Activated CD8-positive, alpha-beta T cell treated with anti-CD3 and anti-CD28 coated beads for 36 hours (primary cell): ENCODE measurements around the gene FSD1L. TPM values are rescaled to one million over a fixed set of nuclear protein-coding genes. Genes with fewer than 3 reads are reported as not detected.

Experiments used
- ATAC-seq: fragments of 200-7000 bp; cut with Tn5 transposase; one replicate; pipeline ENCODE4 v1.10.0; 2021; ENCODE audit warnings: mild to moderate bottlenecking, moderate library complexity
- CTCF ChIA-PET: fragments of 350-600 bp; sonication (Branson Sonifier 250); formaldehyde crosslinking; loops from one replicate; lab custom pipeline; 2021; ENCODE audit warnings: antibody characterized with exemption; lab: Charles Lee
- POLR2A ChIA-PET: fragments of 350-600 bp; sonication (Branson Sonifier 250); formaldehyde crosslinking; loops from one replicate; lab custom pipeline; 2021; ENCODE audit warnings: antibody characterized with exemption; lab: Charles Lee
- DNase-seq: peaks from one replicate; pipeline ENCODE4 v3.0.0-alpha.2; 2020
- H3K27ac Mint-ChIP-seq: one replicate; pipeline ENCODE4 v1.8.0; 2021; ENCODE audit warnings: mild to moderate bottlenecking, mixed read lengths
- H3K27me3 Mint-ChIP-seq: one replicate; pipeline ENCODE4 v1.8.0; 2021; ENCODE audit warnings: mixed read lengths
- H3K36me3 Mint-ChIP-seq: one replicate; pipeline ENCODE4 v1.8.0; 2021; ENCODE audit warnings: low read depth, mixed read lengths
- H3K4me1 Mint-ChIP-seq: one replicate; pipeline ENCODE4 v1.8.0; 2021; ENCODE audit warnings: low read depth, mixed read lengths
- H3K4me3 Mint-ChIP-seq: one replicate; pipeline ENCODE4 v1.8.0; 2021; ENCODE audit warnings: mild to moderate bottlenecking, moderate library complexity, mixed read lengths
- H3K9me3 Mint-ChIP-seq: one replicate; pipeline ENCODE4 v1.8.0; 2021; ENCODE audit warnings: mixed read lengths
- CTCF ChIP-seq: fragments of 200-600 bp; IDR thresholded peaks from one replicate; pipeline ENCODE4 v1.8.0; 2022; ENCODE audit warnings: antibody characterized with exemption, mild to moderate bottlenecking
- intact Hi-C: fragments of 100-400 bp; cut with micrococcal nuclease; formaldehyde crosslinking; loops from one replicate; pipeline ENCODE4 v1.10.0; 2022
- total RNA-seq, 2 experiments: library from RNA; stranded (reverse); gene quantifications; one replicate each; pipeline ENCODE4 v1.2.3, GENCODE V29; 2021

FSD1L gene
- total RNA-seq, 2 experiments from 2014 or later = 1.3 TPM

DNA sequence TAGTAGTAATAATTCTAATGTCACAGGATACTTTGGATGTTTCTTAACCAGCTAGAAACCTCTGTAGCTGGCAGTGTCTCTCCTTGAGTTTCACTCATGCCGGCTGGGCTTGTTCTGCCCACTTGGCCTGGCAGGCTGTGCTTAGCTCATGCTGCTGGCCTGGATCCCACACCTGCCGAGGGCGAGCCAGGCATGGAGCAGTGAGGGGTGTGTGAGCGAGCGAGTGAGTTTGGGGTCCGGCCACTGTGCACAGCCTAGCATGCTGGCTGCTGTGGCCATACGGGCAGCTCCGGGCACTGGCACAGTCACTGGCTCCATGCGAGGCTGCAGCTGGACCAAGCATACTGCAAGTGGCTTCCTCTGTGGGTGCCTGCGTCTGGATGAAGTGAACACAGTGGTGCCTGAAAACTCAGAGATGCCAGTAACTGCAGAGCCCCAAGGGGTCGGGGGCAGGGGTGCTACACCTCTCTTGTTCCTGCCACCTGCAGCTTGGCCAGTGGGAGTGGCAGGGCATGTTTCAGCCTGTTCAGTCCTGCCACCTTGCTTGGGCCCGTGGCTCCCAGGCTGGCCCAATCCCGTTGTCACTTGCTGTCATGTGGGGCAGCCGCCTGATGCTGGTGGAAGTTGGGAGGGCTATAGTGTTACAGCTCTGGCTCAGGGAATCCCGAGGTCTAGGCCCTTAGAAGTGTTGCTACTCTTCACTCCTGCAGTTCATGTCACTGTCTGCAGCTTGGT lies 9.9 kb downstream of the FSD1L start:
- POLR2A ChIA-PET = interaction anchor here (0.6 to 0.9 kb wide), 2 partner anchors 11 to 75 kb away, joined by 3 read pairs; no protein-coding TSS in a partner anchor
- intact Hi-C loops = no loop called here
- no peak for TF ChIP-seq CTCF
- Mint-ChIP-seq H3K27ac (no peak overlapping the region), H3K4me3 (no peak overlapping the region), H3K27me3 (peaks cover 7% of the 10 kb centered on the region), H3K36me3 (no peaks in the 10 kb centered on the region), H3K4me1 (no peaks in the 10 kb centered on the region), H3K9me3 (peaks cover 4% of the 10 kb centered on the region)
- CTCF ChIA-PET = no interaction called here
- ATAC-seq = no peak
- DNase-seq = no peak

- intact Hi-C loops = no loop called here
- ATAC-seq = no peak
- Mint-ChIP-seq H3K27me3 (peaks cover 6% of the 10 kb centered on the region), H3K27ac (no peak overlapping the region), H3K4me3 (no peak overlapping the region), H3K9me3 (peaks cover 4% of the 10 kb centered on the region), H3K36me3 (no peaks in the 10 kb centered on the region), H3K4me1 (no peaks in the 10 kb centered on the region)
- ChIA-PET CTCF (no interaction called here), POLR2A (no interaction called here)
- TF ChIP-seq CTCF = no peak
- DNase-seq = no peak
Measured at GRCh38 chr9:105458404-105458803, 10.6 kb downstream of the FSD1L start.

GRCh38 chr9:105459336-105459735 lies 11.5 kb downstream of the FSD1L start:
- Mint-ChIP-seq H3K4me1 (no peaks in the 10 kb centered on the region), H3K27me3 (peaks cover 5% of the 10 kb centered on the region), H3K36me3 (no peaks in the 10 kb centered on the region), H3K9me3 (peaks cover 4% of the 10 kb centered on the region), H3K27ac (no peak overlapping the region), H3K4me3 (no peak overlapping the region)
- ATAC-seq (no peak), DNase-seq (no peak)
- ChIA-PET CTCF (no interaction called here), POLR2A (no interaction called here)
- no peak for TF ChIP-seq CTCF
- intact Hi-C loops = no loop called here

GRCh38 chr9:105466898-105467455 lies 19.1 kb downstream of the FSD1L start:
- DNase-seq = no peak

More at GRCh38 chr9:105466898-105467455, 19.1 kb downstream of the FSD1L start:
- H3K27me3 Mint-ChIP-seq = no peaks in the 10 kb centered on the region
- ChIA-PET POLR2A (no interaction called here), CTCF (no interaction called here)
- no peaks in the 10 kb centered on the region for H3K4me1 Mint-ChIP-seq
- intact Hi-C loops = no loop called here
- no peak overlapping the region for H3K4me3 Mint-ChIP-seq
- H3K9me3 Mint-ChIP-seq = no peaks in the 10 kb centered on the region
- TF ChIP-seq CTCF = no peak
- H3K36me3 Mint-ChIP-seq = peaks cover 2% of the 10 kb centered on the region
- ATAC-seq = no peak
- no peak overlapping the region for H3K27ac Mint-ChIP-seq
